SJSA1 (cell line): Measurements from ENCODE around the gene ANKS4B. TPM values are rescaled to one million over a fixed set of nuclear protein-coding genes. Genes with fewer than 3 reads are reported as not detected.
"Not testable (repeated sequence)": the region's sequence is repeated elsewhere in the genome, so short reads cannot be mapped to it uniquely, and the experiment has no call there.

ENCODE experiments used
- DNase-seq, 2 experiments: peaks; one replicate each; pipeline ENCODE4 v3.0.0-alpha.2; 2015 to 2020; ENCODE audit warnings: low spot score in 2 of 2, low read depth in 1 of 2
- H3K27ac ChIP-seq: fragments of 250-450 bp; sonication (Bioruptor Pico); 2 replicates; pipeline ENCODE4 v1.5.1; 2020; ENCODE audit warnings: mild to moderate bottlenecking, moderate library complexity
- H3K27me3 ChIP-seq: fragments of 250-450 bp; sonication (Bioruptor Pico); replicated peaks from 2 replicates; pipeline ENCODE4 v1.5.1; 2020; ENCODE audit warnings: mild to moderate bottlenecking, moderate library complexity
- H3K36me3 ChIP-seq: fragments of 250-450 bp; sonication (Bioruptor Pico); 2 replicates; pipeline ENCODE4 v1.5.1; 2020; ENCODE audit warnings: mild to moderate bottlenecking
- H3K4me1 ChIP-seq: fragments of 250-450 bp; sonication (Bioruptor Pico); replicated peaks from 2 replicates; pipeline ENCODE4 v1.6.1; 2021; ENCODE audit warnings: mild to moderate bottlenecking
- H3K4me3 ChIP-seq: fragments of 250-450 bp; sonication (Bioruptor Pico); 2 replicates; pipeline ENCODE4 v1.5.1; 2020; ENCODE audit warnings: mild to moderate bottlenecking
- H3K9me3 ChIP-seq: fragments of 250-450 bp; sonication (Bioruptor Pico); replicated peaks from 2 replicates; pipeline ENCODE4 v1.5.1; 2020; ENCODE audit warnings: mild to moderate bottlenecking
- total RNA-seq: library from RNA; depleted of rRNA; stranded (reverse); fragments of >200 nt; shearing (Covaris generic); gene quantifications from 2 replicates; pipeline ENCODE4 v1.2.3, GENCODE V29; 2014; rRNA removed

The ANKS4B gene
- not detected in 2 replicates for total RNA-seq

- no peak within 1 kb of the TSS for H3K27ac ChIP-seq
- no peaks in the 10 kb centered on the region for H3K9me3 ChIP-seq
- no peak for DNase-seq
Measured at GRCh38 chr16:21233521-21234150, at the start of gene ANKS4B. Gene ANKS4B, plus strand, starts transcription at chr16:21233699. Its CDS starts 39 bp downstream, at chr16:21233738.

GRCh38 chr16:21183995-21184394 lies 49.5 kb upstream of the ANKS4B start:
- H3K27me3 ChIP-seq: no peaks in the 10 kb centered on the region
- no peak overlapping the region for H3K27ac ChIP-seq
- DNase-seq: no peak
- H3K9me3 ChIP-seq: 0 out of 2 replicates have a peak, but pooled peaks cover 2% of the 10 kb centered on the region
- peaks cover 19% of the 10 kb centered on the region for H3K4me1 ChIP-seq
- no peak overlapping the region for H3K4me3 ChIP-seq
- H3K36me3 ChIP-seq: peaks cover 18% of the 10 kb centered on the region

More at GRCh38 chr16:21233521-21234150, at the start of gene ANKS4B:
- Histone ChIP-seq H3K36me3 (no peaks in the 10 kb centered on the region), H3K4me3 (no peak within 1 kb of the TSS), H3K4me1 (no peaks in the 10 kb centered on the region), H3K27me3 (peaks cover 18% of the 10 kb centered on the region)

DNA sequence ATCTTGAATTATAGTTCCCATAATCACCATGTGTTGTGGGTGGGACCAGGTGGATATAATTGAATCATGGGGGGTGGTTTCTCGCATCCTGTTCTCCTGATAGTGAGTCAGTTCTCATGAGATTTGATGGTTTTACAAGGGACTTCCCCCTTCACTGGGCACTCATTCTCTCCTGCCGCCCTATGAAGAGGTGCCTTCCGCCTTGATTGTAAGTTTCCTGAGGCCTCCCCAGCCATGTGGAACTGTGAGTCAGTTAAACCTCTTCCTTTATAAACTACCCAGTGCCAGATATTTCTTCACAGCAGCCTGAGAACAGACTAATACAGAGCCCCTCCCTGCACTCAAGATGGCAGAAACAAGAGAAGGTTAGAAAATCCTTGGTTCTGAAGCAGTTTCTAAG lies 48.7 kb upstream of the ANKS4B start:
- no peaks in the 10 kb centered on the region for H3K27me3 ChIP-seq
- H3K9me3 ChIP-seq: 0 out of 2 replicates have a peak, but pooled peaks cover 2% of the 10 kb centered on the region
- DNase-seq: no peak
- no peak overlapping the region for H3K27ac ChIP-seq
- peaks cover 19% of the 10 kb centered on the region for H3K4me1 ChIP-seq
- H3K4me3 ChIP-seq: no peak overlapping the region
- peaks cover 12% of the 10 kb centered on the region for H3K36me3 ChIP-seq

GRCh38 chr16:21185659-21186325 lies 47.7 kb upstream of the ANKS4B start:
- DNase-seq: no peak
- H3K9me3 ChIP-seq: 0 out of 2 replicates have a peak, but pooled peaks cover 2% of the 10 kb centered on the region
- peaks cover 19% of the 10 kb centered on the region for H3K4me1 ChIP-seq
- H3K4me3 ChIP-seq: no peak overlapping the region
- no peak overlapping the region for H3K27ac ChIP-seq
- no peaks in the 10 kb centered on the region for H3K27me3 ChIP-seq
- H3K36me3 ChIP-seq: peaks cover 12% of the 10 kb centered on the region

DNA sequence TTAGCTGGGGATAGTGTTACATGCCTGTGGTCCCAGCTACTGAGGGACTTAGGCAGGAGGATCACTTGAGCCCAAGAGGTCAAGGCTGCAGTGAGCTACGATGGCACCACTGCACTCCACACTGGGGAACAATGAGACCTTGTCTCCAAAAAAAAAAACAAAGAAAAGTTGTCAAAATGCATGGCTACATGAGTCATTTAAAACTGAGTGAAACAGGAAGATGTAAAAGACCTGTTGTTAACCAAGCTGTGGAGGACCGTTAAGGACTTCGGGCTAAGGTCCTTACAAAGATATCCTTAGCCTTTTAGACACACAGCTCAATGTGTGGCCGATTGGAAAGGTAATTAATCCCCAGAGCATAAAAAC lies 47.2 kb upstream of the ANKS4B start:
- no peaks in the 10 kb centered on the region for H3K27me3 ChIP-seq
- DNase-seq: no peak
- H3K36me3 ChIP-seq: peaks cover 10% of the 10 kb centered on the region
- H3K4me3 ChIP-seq: no peak overlapping the region
- peaks cover 19% of the 10 kb centered on the region for H3K4me1 ChIP-seq
- H3K9me3 ChIP-seq: 0 out of 2 replicates have a peak, but pooled peaks cover 2% of the 10 kb centered on the region
- no peak overlapping the region for H3K27ac ChIP-seq

DNA sequence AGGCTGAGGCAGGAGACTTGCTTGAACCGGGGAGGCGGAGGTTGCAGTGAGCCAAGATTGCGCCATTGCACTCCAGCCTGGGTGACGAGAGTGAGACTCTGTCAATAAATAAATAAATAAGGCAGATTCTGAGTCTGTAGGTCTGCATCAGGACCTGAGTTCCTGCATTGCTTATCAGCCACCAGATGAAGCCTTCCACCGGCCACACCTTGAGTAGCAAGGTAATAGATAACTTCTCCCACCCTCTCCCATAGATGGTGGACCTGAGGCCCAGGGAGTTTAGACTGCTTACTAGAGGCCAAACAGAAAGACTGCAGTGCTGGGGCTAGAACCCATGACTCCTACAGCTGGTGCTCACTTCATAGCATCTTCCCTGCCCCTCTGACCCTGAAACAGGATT lies 44.2 kb upstream of the ANKS4B start:
- H3K27ac ChIP-seq: no peak overlapping the region
- DNase-seq: no peak
- H3K36me3 ChIP-seq: no peaks in the 10 kb centered on the region
- peaks cover 19% of the 10 kb centered on the region for H3K4me1 ChIP-seq
- H3K4me3 ChIP-seq: no peak overlapping the region
- H3K9me3 ChIP-seq: no peaks in the 10 kb centered on the region
- H3K27me3 ChIP-seq: no peaks in the 10 kb centered on the region; the same call in 1 of the 2 replicates

- H3K36me3 ChIP-seq: no peaks in the 10 kb centered on the region
Measured at GRCh38 chr16:21190013-21190412, 43.5 kb upstream of the ANKS4B start.

DNA sequence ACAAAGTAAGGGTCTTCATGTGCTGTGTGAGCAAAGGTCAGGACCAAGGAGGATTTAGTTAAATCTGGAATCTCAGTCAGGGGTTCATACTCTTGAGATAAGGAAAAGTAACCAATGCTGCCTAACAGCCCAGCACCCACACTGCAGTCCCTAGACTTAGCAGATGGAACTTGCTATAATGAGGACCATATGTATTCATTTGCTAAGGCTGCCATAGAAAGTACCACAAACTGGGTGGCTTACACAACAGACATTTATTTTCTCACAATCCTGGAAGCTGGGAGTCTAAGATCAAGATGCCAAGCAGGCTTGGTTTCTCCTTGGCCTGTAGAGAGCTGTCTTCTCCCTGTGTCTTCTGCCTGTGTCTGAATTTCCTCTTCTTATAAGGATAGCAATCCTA lies 42.9 kb upstream of the ANKS4B start:
- Histone ChIP-seq H3K36me3 (no peaks in the 10 kb centered on the region), H3K4me1 (peaks cover 19% of the 10 kb centered on the region), H3K27ac (no peak overlapping the region), H3K27me3 (peaks cover 6% of the 10 kb centered on the region; the same call in 1 of the 2 replicates), H3K4me3 (no peak overlapping the region), H3K9me3 (no peaks in the 10 kb centered on the region)
- DNase-seq: no peak

More at GRCh38 chr16:21190013-21190412, 43.5 kb upstream of the ANKS4B start:
- DNase-seq: no peak
- Histone ChIP-seq H3K4me1 (peaks cover 19% of the 10 kb centered on the region), H3K4me3 (no peak overlapping the region), H3K27ac (no peak overlapping the region), H3K9me3 (no peaks in the 10 kb centered on the region), H3K27me3 (peaks cover 6% of the 10 kb centered on the region; the same call in 1 of the 2 replicates)

DNA sequence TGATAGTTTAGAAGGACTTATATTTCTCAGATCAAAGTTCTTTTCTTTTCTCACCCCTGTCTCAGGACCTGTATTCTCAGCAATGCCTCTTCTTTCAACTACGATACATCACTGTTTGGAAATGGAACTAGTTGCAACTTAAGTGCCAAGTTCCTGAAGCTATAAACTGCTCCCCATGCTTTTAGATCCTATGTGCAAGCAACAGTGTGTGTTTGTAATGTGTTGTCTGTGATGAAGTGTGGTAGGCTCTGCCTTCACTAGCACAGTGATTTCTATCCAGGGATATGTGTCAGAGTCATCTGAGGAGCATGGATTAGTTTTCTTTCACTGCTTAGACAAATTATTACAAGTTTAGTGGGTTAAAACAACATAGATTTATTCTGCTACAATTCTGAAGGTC lies 40.5 kb upstream of the ANKS4B start:
- no peak overlapping the region for H3K4me3 ChIP-seq
- H3K27me3 ChIP-seq: peaks cover 10% of the 10 kb centered on the region; the same call in 1 of the 2 replicates
- no peaks in the 10 kb centered on the region for H3K9me3 ChIP-seq
- H3K4me1 ChIP-seq: peaks cover 6% of the 10 kb centered on the region
- no peak for DNase-seq
- no peak overlapping the region for H3K27ac ChIP-seq
- no peaks in the 10 kb centered on the region for H3K36me3 ChIP-seq

DNA sequence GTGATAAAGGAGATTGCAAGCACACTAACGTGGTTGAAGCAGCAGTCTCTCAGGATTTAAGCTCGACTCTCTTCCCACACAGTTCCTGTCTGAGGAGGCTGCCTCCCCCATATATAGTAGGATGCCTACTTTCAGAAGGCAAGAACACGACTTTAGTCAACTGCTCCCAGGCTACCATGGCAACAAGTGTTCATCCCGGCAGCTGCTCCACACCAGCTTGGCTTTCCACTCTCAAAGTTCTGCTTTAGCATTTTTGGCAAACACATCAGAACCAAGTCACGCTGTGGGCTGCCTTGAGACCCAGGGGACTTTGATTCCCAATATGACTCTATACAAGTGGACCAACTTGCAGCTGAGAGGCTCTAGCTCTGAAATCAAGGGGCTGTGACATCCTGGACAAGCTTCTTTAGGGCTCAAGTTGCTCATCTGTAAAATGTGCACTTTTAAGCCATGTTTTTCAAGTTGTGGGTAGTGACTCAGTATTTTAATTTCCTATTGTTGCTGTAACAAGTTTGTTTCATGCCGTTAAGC lies 38.7 kb upstream of the ANKS4B start:
- Histone ChIP-seq H3K36me3 (no peaks in the 10 kb centered on the region), H3K9me3 (no peaks in the 10 kb centered on the region), H3K27me3 (peaks cover 15% of the 10 kb centered on the region), H3K27ac (no peak overlapping the region), H3K4me3 (no peak overlapping the region), H3K4me1 (no peaks in the 10 kb centered on the region)
- DNase-seq: no peak

DNA sequence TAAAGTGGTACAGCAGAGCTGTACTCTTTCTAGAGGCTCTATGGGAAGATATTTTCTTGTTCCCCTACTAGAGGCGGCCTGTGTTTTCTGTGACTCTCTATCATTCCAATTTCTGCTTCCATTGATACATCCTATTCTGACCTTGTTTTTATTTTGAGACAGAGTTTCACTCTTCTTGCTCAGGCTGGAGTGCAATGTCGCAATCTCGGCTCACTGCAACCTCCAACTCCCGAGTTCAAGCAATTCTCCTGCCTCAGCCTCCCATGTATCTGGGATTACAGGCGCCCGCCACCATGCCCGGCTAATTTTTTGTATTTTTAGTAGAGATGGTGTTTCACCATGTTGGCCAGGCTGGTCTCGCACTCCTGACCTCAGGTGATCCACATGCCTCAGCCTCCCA lies 38.2 kb upstream of the ANKS4B start:
- H3K36me3 ChIP-seq, H3K9me3 ChIP-seq, H3K27ac ChIP-seq, H3K4me3 ChIP-seq, H3K4me1 ChIP-seq, DNase-seq: not testable (repeated sequence)
- peaks cover 15% of the 10 kb centered on the region for H3K27me3 ChIP-seq

DNA sequence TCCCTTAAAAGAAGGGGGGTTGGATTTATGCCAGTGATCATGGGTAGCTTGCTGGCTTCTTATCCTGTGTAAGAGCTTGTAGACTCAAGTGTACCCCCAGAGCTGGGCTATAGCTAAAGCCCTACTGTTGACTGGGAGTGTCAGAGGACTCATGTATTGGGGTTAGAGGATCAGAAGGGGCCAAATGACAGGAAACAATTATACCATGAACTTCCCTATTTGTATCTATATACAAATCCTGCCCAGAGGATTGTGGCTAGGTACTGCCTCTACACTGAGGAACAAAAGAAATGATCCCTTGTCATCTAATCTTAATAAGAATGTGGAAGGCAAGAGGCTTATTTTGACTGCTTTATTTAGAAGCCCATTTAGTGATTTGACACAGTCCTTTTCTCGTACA lies 36.4 kb upstream of the ANKS4B start:
- Histone ChIP-seq H3K27ac (no peak overlapping the region), H3K4me1 (no peaks in the 10 kb centered on the region), H3K9me3 (no peaks in the 10 kb centered on the region), H3K36me3 (no peaks in the 10 kb centered on the region), H3K4me3 (no peak overlapping the region), H3K27me3 (peaks cover 15% of the 10 kb centered on the region)
- no peak for DNase-seq

DNA sequence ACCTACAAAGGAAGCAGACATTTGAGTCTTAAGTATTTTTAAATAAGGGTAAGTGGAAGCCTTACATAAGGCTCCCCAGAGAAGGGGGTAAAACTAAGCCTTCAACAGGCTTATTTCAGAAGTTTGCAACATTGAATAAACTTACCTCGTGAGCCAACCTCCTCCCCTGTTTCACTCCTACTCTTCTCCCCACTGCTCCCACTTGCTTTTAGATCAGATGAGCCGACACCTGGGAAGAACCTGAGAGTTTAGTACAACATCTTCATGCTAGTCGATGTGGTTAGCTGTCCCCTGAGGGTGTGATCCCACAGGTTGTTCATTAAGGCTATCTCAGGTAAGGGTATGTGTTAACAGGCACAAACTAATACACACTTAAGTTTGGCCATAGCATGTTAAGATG lies 35.9 kb upstream of the ANKS4B start:
- H3K4me3 ChIP-seq: no peak overlapping the region
- H3K9me3 ChIP-seq: no peaks in the 10 kb centered on the region
- peaks cover 15% of the 10 kb centered on the region for H3K27me3 ChIP-seq
- H3K36me3 ChIP-seq: no peaks in the 10 kb centered on the region
- H3K27ac ChIP-seq: no peak overlapping the region
- DNase-seq: no peak
- no peaks in the 10 kb centered on the region for H3K4me1 ChIP-seq

DNA sequence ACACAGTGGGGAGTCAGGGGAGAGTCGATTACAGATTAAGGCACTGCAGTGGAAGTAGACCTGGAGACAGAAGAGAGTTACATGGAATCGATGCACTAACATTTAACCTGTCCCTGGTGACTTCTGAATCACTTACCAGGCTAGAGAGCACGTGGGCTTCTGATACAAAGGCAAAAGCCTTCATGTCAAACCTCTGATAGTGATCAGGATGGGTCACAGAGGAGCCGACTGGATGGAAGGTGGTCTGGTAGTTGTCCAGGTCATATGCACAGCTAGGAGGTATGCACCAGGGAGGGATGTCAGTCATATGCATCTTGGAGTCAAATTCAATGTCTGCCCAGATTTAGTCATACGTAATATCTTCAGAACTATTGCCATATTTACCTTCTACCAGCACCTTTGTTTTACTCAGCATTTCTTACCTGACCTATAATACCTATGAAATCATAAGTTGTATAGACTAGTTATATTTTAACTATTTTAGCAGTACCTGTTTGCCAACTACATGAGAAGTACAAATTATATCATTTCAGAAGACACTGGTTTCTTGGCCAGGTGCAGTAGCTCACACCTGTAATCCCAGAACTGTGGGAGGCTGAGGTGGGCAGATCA lies 33.8 kb upstream of the ANKS4B start:
- H3K4me1 ChIP-seq: no peaks in the 10 kb centered on the region
- H3K36me3 ChIP-seq: no peaks in the 10 kb centered on the region
- peaks cover 16% of the 10 kb centered on the region for H3K27me3 ChIP-seq
- DNase-seq: no peak
- H3K27ac ChIP-seq: no peak overlapping the region
- H3K4me3 ChIP-seq: no peak overlapping the region
- H3K9me3 ChIP-seq: no peaks in the 10 kb centered on the region
